Measurements from ENCODE around the gene STAT5B.
"Not testable (repeated sequence)": the region's sequence is repeated elsewhere in the genome, so short reads cannot be mapped to it uniquely, and the experiment has no call there.

Gene STAT5B

DNA sequence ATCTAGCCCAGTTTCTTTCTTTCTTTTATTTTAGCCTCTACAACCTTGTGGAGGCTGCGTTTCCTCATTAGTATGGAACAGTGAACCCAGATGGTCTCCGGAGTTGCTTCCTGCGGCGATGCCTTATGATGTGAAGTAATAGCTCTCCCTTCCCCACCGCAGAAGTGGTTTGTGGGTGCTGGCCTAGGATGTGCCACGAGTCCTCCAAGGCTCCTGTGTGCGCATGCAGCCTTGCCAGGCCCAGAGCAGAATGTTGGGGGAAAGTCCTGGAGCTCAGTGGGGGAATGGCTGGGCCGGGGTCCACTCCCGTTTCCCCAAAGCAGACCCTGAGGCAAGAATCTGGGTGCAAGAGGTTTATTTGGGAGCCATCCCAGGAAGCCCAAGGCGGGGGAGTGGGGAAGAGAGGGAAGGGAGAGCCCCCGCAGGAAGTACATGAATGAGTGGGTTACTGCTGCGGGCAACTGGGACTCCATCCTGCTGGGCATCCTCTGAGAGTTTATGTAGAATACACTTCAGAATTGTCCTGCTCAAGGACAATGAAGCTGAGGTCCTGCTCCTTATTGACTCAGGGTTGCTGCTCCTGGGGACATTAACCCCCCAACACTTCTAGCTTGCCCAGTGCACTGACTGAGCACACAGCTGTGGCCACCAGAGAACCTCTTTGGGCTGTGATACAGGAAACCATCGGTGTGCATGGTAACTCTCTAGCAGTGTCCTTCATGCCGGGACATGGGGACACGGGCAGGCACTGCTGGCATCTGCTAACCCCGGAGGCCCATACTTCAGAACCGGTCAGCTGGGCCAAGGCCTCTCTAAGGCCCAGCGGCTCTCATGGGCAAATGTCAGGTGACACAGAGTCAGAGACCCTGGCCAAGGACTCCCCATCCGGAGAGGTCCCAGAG, 87.2 kb downstream of the STAT5B start:
- Histone ChIP-seq H3K4me3 (no peak overlapping the region), H3K9me3 (replicated peaks in 1 of 11) (no peaks in the 10 kb centered on the region), H3K9ac (0 out of 22 replicates have a peak overlapping the region, but pooled peaks of 1 of the 11 experiments have one; percentile 25), H3K27me3 (peaks cover 0 to 9% (median 0%) of the 10 kb centered on the region in 11 experiments; a peak in 3 of 22 replicates), H3K4me1 (peaks cover 51 to 79% (median 67%) of the 10 kb centered on the region in 10 experiments), H3K27ac (no peak overlapping the region), H4K20me1 (no peaks in the 10 kb centered on the region), H3K4me2 (peak overlapping the region in 9 of 11 experiments; percentile 8 to 48 (median 37); a peak in 12 of 22 replicates), H3K36me3 (peaks cover 0 to 13% (median 0%) of the 10 kb centered on the region in 11 experiments; a peak in 3 of 22 replicates)
- no peak for TF ChIP-seq Cebpa-rat (IDR thresholded peaks at IDR 0.05)

DNA sequence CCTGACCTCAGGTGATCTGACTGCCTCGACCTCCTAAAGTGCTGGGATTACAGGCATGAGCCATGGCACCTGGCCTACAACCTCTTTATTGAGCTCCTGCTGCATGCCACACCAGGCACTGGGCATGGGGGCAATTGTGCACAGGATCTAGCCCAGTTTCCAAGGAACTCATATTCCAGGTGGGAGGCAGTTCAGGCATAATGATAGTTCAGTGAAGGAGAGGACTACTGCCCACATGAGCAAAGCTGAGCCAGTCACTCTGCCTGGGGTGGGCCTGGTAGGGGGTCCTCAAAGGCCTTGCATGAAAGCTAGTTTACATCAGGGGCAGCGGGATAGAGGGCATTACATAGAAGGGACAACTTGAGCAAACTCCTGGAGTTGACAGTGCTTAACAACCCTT, 88.4 kb downstream of the STAT5B start:
- H3K4me1 ChIP-seq: peaks cover 51 to 79% (median 67%) of the 10 kb centered on the region in 10 experiments
- no peak overlapping the region for H3K9ac ChIP-seq
- H3K9me3 ChIP-seq (replicated peaks in 1 of 11): no peaks in the 10 kb centered on the region
- no peak overlapping the region for H3K4me2 ChIP-seq
- H4K20me1 ChIP-seq: no peaks in the 10 kb centered on the region
- peaks cover 0 to 13% (median 0%) of the 10 kb centered on the region in 11 experiments; a peak in 3 of 22 replicates for H3K36me3 ChIP-seq
- no peak overlapping the region for H3K4me3 ChIP-seq
- TF ChIP-seq Cebpa-rat (IDR thresholded peaks at IDR 0.05): no peak
- no peak overlapping the region for H3K27ac ChIP-seq
- peaks cover 0 to 17% (median 5%) of the 10 kb centered on the region in 11 experiments; a peak in 14 of 22 replicates for H3K27me3 ChIP-seq

DNA sequence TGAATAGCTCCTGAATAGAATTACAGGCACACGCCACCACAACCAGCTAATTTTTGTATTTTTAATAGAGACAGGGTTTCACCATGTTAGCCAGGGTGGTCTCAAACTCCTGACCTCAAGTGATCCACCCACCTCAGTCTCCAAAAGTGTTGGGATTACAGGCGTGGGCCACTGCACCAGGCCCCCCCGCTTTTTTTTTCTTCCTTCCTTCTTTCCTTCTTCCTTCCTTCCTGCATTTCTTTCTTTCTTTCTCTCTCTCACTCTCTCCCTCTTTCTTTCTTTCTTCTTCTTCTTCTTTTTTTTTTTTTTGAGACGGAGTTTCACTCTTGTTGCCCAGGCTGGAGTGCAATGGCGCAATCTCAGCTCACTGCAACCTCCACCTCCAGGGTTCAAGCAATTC, 90.0 kb downstream of the STAT5B start:
- not testable (repeated sequence) for H4K20me1 ChIP-seq; H3K36me3 ChIP-seq; H3K9me3 ChIP-seq (replicated peaks in 1 of 11); H3K27ac ChIP-seq; H3K9ac ChIP-seq; H3K4me3 ChIP-seq
- peaks cover 11 to 34% (median 21%) of the 10 kb centered on the region in 11 experiments for H3K27me3 ChIP-seq
- H3K4me1 ChIP-seq: peaks cover 54 to 80% (median 69%) of the 10 kb centered on the region in 10 experiments
- H3K4me2 ChIP-seq: peak overlapping the region in 8 of 11 experiments; percentile 20 to 96 (median 85); a peak in 13 of 22 replicates

DNA sequence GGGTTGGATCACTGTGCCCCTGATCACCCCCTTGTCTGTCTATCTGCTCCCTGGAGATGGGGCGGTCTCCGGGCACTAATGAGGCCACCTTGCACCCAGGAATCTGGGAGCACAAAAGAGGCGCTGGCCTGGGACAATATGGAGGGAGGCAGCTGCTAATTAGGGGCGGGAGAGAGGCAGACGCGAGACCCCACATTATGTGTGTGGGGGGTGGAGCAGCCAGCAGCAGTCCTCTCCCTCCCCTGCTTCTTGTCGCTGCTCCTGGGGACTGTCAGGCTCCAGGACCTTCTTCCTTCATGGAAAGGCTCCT, 90.6 kb downstream of the STAT5B start:
- H3K4me3 ChIP-seq: no peak overlapping the region; a peak in 1 of 20 replicates
- H3K4me2 ChIP-seq: peak overlapping the region in 6 of 11 experiments; percentile 20 to 96 (median 90); a peak in 10 of 22 replicates
- 0 out of 22 replicates have a peak overlapping the region, but pooled peaks of 1 of the 11 experiments have one; percentile 54 for H3K27ac ChIP-seq
- no peak overlapping the region; a peak in 1 of 22 replicates for H3K9ac ChIP-seq
- no peak for TF ChIP-seq Cebpa-rat (IDR thresholded peaks at IDR 0.05)
- H3K4me1 ChIP-seq: peaks cover 54 to 85% (median 68%) of the 10 kb centered on the region in 10 experiments
- H4K20me1 ChIP-seq: peaks cover 0 to 4% (median 0%) of the 10 kb centered on the region in 11 experiments; a peak in 3 of 22 replicates
- H3K27me3 ChIP-seq: peaks cover 17 to 40% (median 28%) of the 10 kb centered on the region in 11 experiments
- H3K36me3 ChIP-seq: peaks cover 0 to 3% (median 0%) of the 10 kb centered on the region in 11 experiments; a peak in 1 of 22 replicates
- H3K9me3 ChIP-seq (replicated peaks in 1 of 11): peaks cover 0 to 12% (median 3%) of the 10 kb centered on the region in 11 experiments; a peak in 5 of 22 replicates

DNA sequence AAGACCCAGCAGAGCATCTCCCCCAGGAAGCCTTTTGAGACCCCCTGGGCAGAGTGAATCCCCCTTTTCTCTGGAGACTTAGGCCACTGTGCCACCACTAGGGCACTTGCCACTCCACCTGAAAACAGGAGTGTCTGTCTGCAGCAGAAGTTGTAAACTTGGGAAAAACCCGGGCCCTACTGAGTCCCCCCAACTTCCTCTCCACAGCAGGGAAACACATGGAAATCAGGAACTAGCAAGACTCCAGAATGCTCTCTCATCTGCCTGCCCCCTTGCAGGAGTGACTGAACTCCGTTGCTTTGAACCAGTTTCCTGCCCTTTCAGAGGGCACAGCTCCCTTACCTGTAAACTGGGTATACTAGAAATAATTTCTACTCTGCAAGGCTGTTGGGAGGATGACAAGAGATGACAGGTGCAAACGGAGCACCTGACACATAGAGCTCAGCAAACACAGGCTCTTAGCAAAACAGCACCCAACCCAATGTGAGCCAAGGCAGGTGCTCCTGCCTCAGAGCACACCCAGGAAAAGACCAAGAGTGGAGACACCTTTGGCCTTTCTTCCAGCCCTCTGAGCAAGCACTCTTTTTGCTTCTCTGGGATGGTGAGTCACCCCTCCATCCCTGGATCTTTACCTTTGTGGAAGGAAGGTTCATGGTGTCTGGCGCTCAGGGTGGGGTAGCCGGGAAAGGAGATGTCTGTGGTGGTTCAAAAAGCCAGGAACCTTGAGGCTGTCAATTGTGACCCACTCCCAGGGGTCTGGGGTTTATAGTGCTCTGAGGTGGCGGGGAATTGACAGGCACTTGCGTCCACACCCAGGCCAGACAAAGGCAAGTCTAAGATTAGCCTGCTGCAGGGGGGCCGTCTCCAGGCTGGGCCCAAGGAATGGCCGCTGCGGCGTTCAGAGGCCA, 91.2 kb downstream of the STAT5B start, which contains the start of gene HCRT:
Gene HCRT (minus strand): TSS at position 740 of the 908 bp plus-strand sequence. CDS start 87 bp downstream, at position 653.
- peak within 1 kb of the TSS in 9 of 11 experiments; percentile 27 to 77 (median 50); a peak in 13 of 22 replicates for H3K27ac ChIP-seq
- peak within 1 kb of the TSS; percentile 82 to 97 (median 92) for H3K4me2 ChIP-seq
- no peak for TF ChIP-seq Cebpa-rat (IDR thresholded peaks at IDR 0.05)
- H3K4me1 ChIP-seq: peaks cover 52 to 82% (median 68%) of the 10 kb centered on the region in 10 experiments
- peak within 1 kb of the TSS; percentile 47 to 73 (median 61) for H3K4me3 ChIP-seq
- peaks cover 0 to 17% (median 3%) of the 10 kb centered on the region in 11 experiments; a peak in 5 of 22 replicates for H3K9me3 ChIP-seq (replicated peaks in 1 of 11)
- H4K20me1 ChIP-seq: peaks cover 0 to 8% (median 0%) of the 10 kb centered on the region in 11 experiments; a peak in 4 of 22 replicates
- H3K27me3 ChIP-seq: peaks cover 24 to 46% (median 34%) of the 10 kb centered on the region in 11 experiments
- H3K9ac ChIP-seq: peak within 1 kb of the TSS; percentile 40 to 80 (median 74); a peak in 20 of 22 replicates
- H3K36me3 ChIP-seq: no peaks in the 10 kb centered on the region; a peak in 1 of 22 replicates

DNA sequence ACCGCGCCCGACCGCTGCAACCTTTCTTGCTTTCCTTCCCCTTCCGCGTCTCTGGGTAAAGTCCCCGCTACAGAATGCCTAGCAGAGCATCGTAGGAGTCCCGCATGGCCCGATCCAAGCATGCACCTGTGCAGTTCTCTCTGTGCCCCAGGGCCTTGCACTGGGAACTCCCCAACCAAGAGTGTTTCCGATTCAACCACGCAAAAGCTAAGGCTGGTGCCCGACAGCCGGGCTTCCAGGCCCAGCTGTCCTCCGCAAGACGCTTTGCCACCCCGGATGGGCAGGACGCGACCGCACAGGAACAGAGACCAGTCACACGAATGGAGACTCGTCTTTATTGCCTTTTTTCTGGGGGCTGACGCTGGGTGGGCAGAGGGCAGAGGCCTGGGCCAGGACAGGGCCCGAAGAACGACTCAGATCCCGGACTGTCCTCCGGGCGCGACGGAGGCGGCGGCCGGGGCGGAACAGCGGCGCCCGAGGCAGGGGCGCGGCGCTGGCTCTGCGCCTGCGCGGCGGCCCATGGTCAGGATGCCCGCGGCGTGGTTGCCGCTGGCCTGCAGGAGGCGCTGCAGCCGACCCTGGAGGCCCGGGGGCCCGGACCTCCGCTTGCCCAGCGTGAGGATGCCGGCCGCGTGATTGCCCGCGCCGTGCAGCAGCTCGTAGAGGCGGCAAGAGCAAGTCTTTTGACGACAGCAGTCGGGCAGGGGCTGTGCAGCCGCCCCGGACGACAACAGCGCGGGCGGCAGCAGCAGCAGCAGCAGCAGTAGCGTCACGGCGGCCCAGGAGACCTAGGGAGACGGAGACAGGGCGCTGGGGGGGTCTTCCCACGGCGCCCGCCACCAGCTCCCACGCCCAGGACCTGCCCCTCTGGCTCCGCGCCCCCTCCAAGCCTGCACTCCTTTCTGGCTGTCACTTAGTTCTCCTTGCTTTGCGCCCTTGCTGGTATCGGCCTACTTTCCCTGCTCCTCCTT, 92.2 kb downstream of the STAT5B start:
- peaks cover 0 to 8% (median 0%) of the 10 kb centered on the region in 11 experiments; a peak in 6 of 22 replicates for H4K20me1 ChIP-seq
- H3K27me3 ChIP-seq: peaks cover 33 to 55% (median 43%) of the 10 kb centered on the region in 11 experiments
- TF ChIP-seq Cebpa-rat (IDR thresholded peaks at IDR 0.05): no peak
- H3K4me3 ChIP-seq: peak overlapping the region; percentile 47 to 73 (median 61)
- peaks cover 0 to 17% (median 3%) of the 10 kb centered on the region in 11 experiments; a peak in 5 of 22 replicates for H3K9me3 ChIP-seq (replicated peaks in 1 of 11)
- H3K4me1 ChIP-seq: peaks cover 43 to 81% (median 64%) of the 10 kb centered on the region in 10 experiments
- no peaks in the 10 kb centered on the region for H3K36me3 ChIP-seq
- H3K27ac ChIP-seq: peak overlapping the region; percentile 27 to 77 (median 58); a peak in 20 of 22 replicates
- H3K9ac ChIP-seq: peak overlapping the region; percentile 56 to 82 (median 75)
- H3K4me2 ChIP-seq: peak overlapping the region; percentile 82 to 97 (median 92)
